NCI-H460 (cell line): ENCODE data around the gene TMEM204. TPM values are rescaled to one million over a fixed set of nuclear protein-coding genes. Genes with fewer than 3 reads are reported as not detected.
"Not testable (repeated sequence)": the region's sequence is repeated elsewhere in the genome, so short reads cannot be mapped to it uniquely, and the experiment has no call there.

Experiments used
- DNase-seq: peaks from one replicate; pipeline ENCODE4 v3.0.0-alpha.2; 2016; ENCODE audit warnings: low read depth; ENCODE audit errors: extremely low read depth
- total RNA-seq: library from RNA; depleted of rRNA; stranded (reverse); fragments of >200 nt; shearing (Covaris generic); gene quantifications from 2 replicates; pipeline ENCODE4 v1.2.3, GENCODE V29; 2014; rRNA removed

The TMEM204 gene
- total RNA-seq, 1 experiment from 2014 or later: not detected

- DNase-seq: no peak
Measured at GRCh38 chr16:1581804-1582203, 48.3 kb downstream of the TMEM204 start.

GRCh38 chr16:1583180-1583579 lies 49.7 kb downstream of the TMEM204 start:
- DNase-seq: no peak

- DNase-seq: no peak
Measured at GRCh38 chr16:1584926-1585484, 51.5 kb downstream of the TMEM204 start.

- no peak for DNase-seq
Measured at GRCh38 chr16:1590366-1590765, 56.9 kb downstream of the TMEM204 start.

- DNase-seq: no peak
Measured at GRCh38 chr16:1590930-1591705, 57.7 kb downstream of the TMEM204 start.

GRCh38 chr16:1592446-1592845 lies 59.0 kb downstream of the TMEM204 start:
- no peak for DNase-seq

- not testable (repeated sequence) for DNase-seq
Measured at GRCh38 chr16:1595511-1595910, 62.0 kb downstream of the TMEM204 start.

GRCh38 chr16:1596516-1596915 lies 63.0 kb downstream of the TMEM204 start:
- DNase-seq: no peak

GRCh38 chr16:1597154-1597553 lies 63.7 kb downstream of the TMEM204 start:
- no peak for DNase-seq

- DNase-seq: no peak
Measured at GRCh38 chr16:1601031-1601430, 67.6 kb downstream of the TMEM204 start.

GRCh38 chr16:1601489-1601888 lies 68.0 kb downstream of the TMEM204 start:
- no peak for DNase-seq

GRCh38 chr16:1602285-1602684 lies 68.8 kb downstream of the TMEM204 start:
- DNase-seq: no peak

Other genes with a start within 250 kb of the TMEM204 start
- 90.5 and 120 TPM in 2 replicates for gene UBE2I, start 224.0 kb upstream of the TMEM204 start, total RNA-seq
- 0.29 and 0.89 TPM in 2 replicates for gene BAIAP3, start 200.0 kb upstream of the TMEM204 start, total RNA-seq
- gene TSR3, start 181.8 kb upstream of the TMEM204 start, total RNA-seq: 45.4 and 50.2 TPM in 2 replicates
- gene GNPTG, start 181.7 kb upstream of the TMEM204 start, total RNA-seq: 32.2 and 33.0 TPM in 2 replicates
- 29.2 and 31.0 TPM in 2 replicates for gene UNKL, start 119.0 kb upstream of the TMEM204 start, total RNA-seq
- 29.7 and 31.1 TPM in 2 replicates for gene UQCC4, start 112.9 kb upstream of the TMEM204 start, total RNA-seq
- gene PERCC1, start 102.6 kb upstream of the TMEM204 start, total RNA-seq: not detected in 2 replicates
- 0.42 and 0.61 TPM in 2 replicates for gene CCDC154, start 89.1 kb upstream of the TMEM204 start, total RNA-seq
- gene CLCN7, start 58.6 kb upstream of the TMEM204 start, total RNA-seq: 62.0 and 67.0 TPM in 2 replicates
- gene PTX4, start 44.7 kb upstream of the TMEM204 start, total RNA-seq: 0.15 TPM in 1 of 2 replicates, not detected in the other
- gene TELO2, start 40.3 kb upstream of the TMEM204 start, total RNA-seq: 7.8 and 8.1 TPM in 2 replicates
- 8.5 and 14.4 TPM in 2 replicates for gene IFT140, start 78.4 kb downstream of the TMEM204 start, total RNA-seq
- gene CRAMP1, start 78.7 kb downstream of the TMEM204 start, total RNA-seq: 8.3 and 9.1 TPM in 2 replicates
- gene JPT2, start 144.6 kb downstream of the TMEM204 start, total RNA-seq: 41.6 and 44.8 TPM in 2 replicates
- gene MAPK8IP3, start 172.5 kb downstream of the TMEM204 start, total RNA-seq: 18.1 and 23.0 TPM in 2 replicates
- 42.0 and 53.3 TPM in 2 replicates for gene NME3, start 237.9 kb downstream of the TMEM204 start, total RNA-seq
- 6.0 and 6.9 TPM in 2 replicates for gene EME2, start 239.1 kb downstream of the TMEM204 start, total RNA-seq
- gene MRPS34, start 239.5 kb downstream of the TMEM204 start, total RNA-seq: 91.2 and 104 TPM in 2 replicates
- 19.7 and 21.0 TPM in 2 replicates for gene SPSB3, start 248.9 kb downstream of the TMEM204 start, total RNA-seq
- gene NUBP2, start 249.3 kb downstream of the TMEM204 start, total RNA-seq: 50.2 and 59.3 TPM in 2 replicates